Ovary (tissue), 9 donors: ENCODE results near the gene FRMD5. TPM values are rescaled to one million over a fixed set of nuclear protein-coding genes. Genes with fewer than 3 reads are reported as not detected.

ENCODE experiments used
- DNase-seq, 5 donors: peaks; one replicate each; pipeline ENCODE4 v3.0.0-alpha.2; 2019 to 2020
- H3K27ac ChIP-seq, 2 donors: fragments of 200-600 bp; one replicate each; pipeline versions ENCODE4 v1.5.1 to v1.8.0; 2019 to 2022
- H3K27me3 ChIP-seq: fragments of 200-600 bp; one replicate; pipeline ENCODE4 v1.8.0; 2022
- H3K36me3 ChIP-seq: fragments of 200-600 bp; sonication (generic); one replicate; pipeline ENCODE4 v1.5.1; 2019
- H3K4me1 ChIP-seq: one replicate; pipeline ENCODE4 v1.8.1; 2013; ENCODE audit warnings: mild to moderate bottlenecking, moderate library complexity; ENCODE audit not compliant: insufficient read depth
- H3K4me3 ChIP-seq: fragments of 200-600 bp; sonication (generic); one replicate; pipeline ENCODE4 v1.5.1; 2017
- H3K9me3 ChIP-seq, 2 donors: fragments of 200-600 bp in 1 of 2; sonication (generic) in 1 of 2; one replicate each; pipeline versions ENCODE4 v1.5.1 to v1.8.1; 2013 to 2019; ENCODE audit warnings: mild to moderate bottlenecking in 1 of 2, moderate library complexity in 1 of 2
- EP300 ChIP-seq: sonication (generic); formaldehyde crosslinking; IDR thresholded peaks from one replicate; pipeline ENCODE4 v1.6.1; 2017; ENCODE audit warnings: antibody characterized with exemption
- POLR2A ChIP-seq: fragments of 450-650 bp; IDR thresholded peaks from one replicate; pipeline ENCODE4 v1.6.1; 2017; ENCODE audit warnings: antibody characterized with exemption, mild to moderate bottlenecking, moderate library complexity
- WGBS, 3 donors: extraction: QIAGEN DNeasy Blood & Tissue Kit in 1 of 3; methylation state at CpG; one replicate each; pipeline versions ENCODE4 v1.1.5 to v1.1.7; 2013 to 2017; 5-methylcytosine and 5-hydroxymethylcytosine counted together
- intact Hi-C, 4 donors: fragments of 100-400 bp; cut with DNase I; formaldehyde crosslinking; loops; one replicate each; pipeline versions ENCODE4 v1.11.0 to v1.15.1; 2022 to 2023
- polyA plus RNA-seq, 2 donors: library from polyadenylated mRNA; stranded (reverse); fragments of 200-250 nt in 1 of 2; fragments of 350-450 nt in 1 of 2; fragmentation: Illumina TruSeq in 1 of 2; extraction: RNeasy Lipid Tissue Mini Kit (QIAGEN cat#74804) in 1 of 2; gene quantifications; one replicate each; pipeline ENCODE4 v1.2.3, GENCODE V29; 2013 to 2014
- total RNA-seq, 7 donors: library from RNA; depleted of rRNA in 2 of 7; stranded (reverse); fragments of >200 nt in 2 of 7; fragmentation: NEBNext Ultra II Directional in 3 of 7; extraction: Animal tissue kit (Norgen Biotek cat#: 25700) in 3 of 7; gene quantifications; one replicate each; pipeline versions ENCODE4 v1.1.0 to v1.2.4, GENCODE V29; 2016 to 2023
- TF ChIP-seq, protein P1 (sequence below), 3 donors: fragments of 450-650 bp in 2 of 3; fragments of 200-600 bp in 1 of 3; IDR thresholded peaks; one replicate each; pipeline versions ENCODE4 v1.5.1 to v1.8.0; 2016 to 2022; ENCODE audit warnings: antibody characterized with exemption in 3 of 3, mild to moderate bottlenecking in 1 of 3
- donor health status: DM: no; HTN: no; CAD: no; lungs with moderate emphysema.
- donor health status: DM: no; HTN: no; CAD: no.
- donor health status: Bipolar disorder and iron deficiency.
- donor health status: DM: yes; HTN: yes; CAD: no.
- donor health status: DM: no; HTN: no; CAD: no.
- donor health status: DM: yes; HTN: yes; CAD: no.

The FRMD5 gene
- total and polyA plus RNA-seq, 9 donors, result 0.12 to 2.2 (median 0.32) TPM

DNA sequence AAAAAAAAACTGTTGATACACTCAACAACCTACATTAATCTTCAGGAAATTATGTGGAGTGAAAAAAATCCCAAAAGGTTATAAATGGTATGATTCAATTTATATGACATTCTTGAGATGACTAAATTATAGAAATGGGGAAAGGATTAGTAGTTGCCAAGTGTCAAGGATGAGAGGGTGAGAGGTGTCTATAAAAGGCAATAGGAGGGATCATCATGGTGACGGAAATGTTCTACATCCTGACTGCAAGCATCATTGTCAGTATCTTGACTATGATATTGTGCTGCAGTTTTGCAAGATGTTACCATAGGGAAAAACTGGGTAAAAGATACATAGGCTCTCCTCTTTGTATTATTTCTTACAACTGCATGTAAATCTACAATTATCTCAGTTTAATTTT is 125.6 kb downstream of the FRMD5 start:
- no peak overlapping the region for H3K4me3 ChIP-seq
- H3K27ac ChIP-seq, result no peak overlapping the region
- WGBS, 3 donors, result 82 to 88% (median 87%) methylated on average over 1 of the region's 1 CpG
- no peaks in the 10 kb centered on the region for H3K4me1 ChIP-seq
- H3K9me3 ChIP-seq, result no peaks in the 10 kb centered on the region
- DNase-seq, result no peak
- TF ChIP-seq POLR2A, result no peak
- TF ChIP-seq EP300, result no peak
- TF ChIP-seq, protein P1, sequence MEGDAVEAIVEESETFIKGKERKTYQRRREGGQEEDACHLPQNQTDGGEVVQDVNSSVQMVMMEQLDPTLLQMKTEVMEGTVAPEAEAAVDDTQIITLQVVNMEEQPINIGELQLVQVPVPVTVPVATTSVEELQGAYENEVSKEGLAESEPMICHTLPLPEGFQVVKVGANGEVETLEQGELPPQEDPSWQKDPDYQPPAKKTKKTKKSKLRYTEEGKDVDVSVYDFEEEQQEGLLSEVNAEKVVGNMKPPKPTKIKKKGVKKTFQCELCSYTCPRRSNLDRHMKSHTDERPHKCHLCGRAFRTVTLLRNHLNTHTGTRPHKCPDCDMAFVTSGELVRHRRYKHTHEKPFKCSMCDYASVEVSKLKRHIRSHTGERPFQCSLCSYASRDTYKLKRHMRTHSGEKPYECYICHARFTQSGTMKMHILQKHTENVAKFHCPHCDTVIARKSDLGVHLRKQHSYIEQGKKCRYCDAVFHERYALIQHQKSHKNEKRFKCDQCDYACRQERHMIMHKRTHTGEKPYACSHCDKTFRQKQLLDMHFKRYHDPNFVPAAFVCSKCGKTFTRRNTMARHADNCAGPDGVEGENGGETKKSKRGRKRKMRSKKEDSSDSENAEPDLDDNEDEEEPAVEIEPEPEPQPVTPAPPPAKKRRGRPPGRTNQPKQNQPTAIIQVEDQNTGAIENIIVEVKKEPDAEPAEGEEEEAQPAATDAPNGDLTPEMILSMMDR (IDR thresholded peaks at IDR 0.05), result no peak
- H3K36me3 ChIP-seq, result no peaks in the 10 kb centered on the region
- intact Hi-C loops, result no loop called here
- no peaks in the 10 kb centered on the region for H3K27me3 ChIP-seq

DNA sequence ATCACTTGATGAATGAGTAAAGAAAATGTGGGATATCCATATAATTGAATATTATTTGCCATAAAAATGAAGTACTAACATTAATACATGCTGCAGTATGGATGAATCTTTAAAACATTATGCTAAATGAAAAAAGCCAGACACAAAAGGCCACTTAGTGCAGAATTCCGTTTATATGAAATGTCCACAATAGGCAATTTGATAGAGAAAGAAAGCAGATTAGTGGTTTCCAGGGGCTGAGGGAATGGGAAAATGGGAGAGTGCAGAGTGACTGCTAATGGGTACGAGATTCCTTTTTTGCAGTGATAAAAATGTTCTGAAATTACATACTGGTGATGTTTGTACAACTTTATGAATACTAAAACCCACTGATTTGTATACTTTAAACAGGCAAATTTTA is 126.7 kb downstream of the FRMD5 start:
- Histone ChIP-seq H3K9me3 (no peaks in the 10 kb centered on the region), H3K4me3 (no peak overlapping the region), H3K27ac (no peak overlapping the region), H3K4me1 (no peaks in the 10 kb centered on the region), H3K27me3 (no peaks in the 10 kb centered on the region), H3K36me3 (no peaks in the 10 kb centered on the region)
- TF ChIP-seq EP300, result no peak
- TF ChIP-seq, protein P1 (IDR thresholded peaks at IDR 0.05), result no peak
- no peak for TF ChIP-seq POLR2A
- 61 to 87% (median 73%) methylated on average over 2 of the region's 2 CpGs for WGBS, 3 donors
- no peak for DNase-seq
- intact Hi-C loops, result no loop called here

DNA sequence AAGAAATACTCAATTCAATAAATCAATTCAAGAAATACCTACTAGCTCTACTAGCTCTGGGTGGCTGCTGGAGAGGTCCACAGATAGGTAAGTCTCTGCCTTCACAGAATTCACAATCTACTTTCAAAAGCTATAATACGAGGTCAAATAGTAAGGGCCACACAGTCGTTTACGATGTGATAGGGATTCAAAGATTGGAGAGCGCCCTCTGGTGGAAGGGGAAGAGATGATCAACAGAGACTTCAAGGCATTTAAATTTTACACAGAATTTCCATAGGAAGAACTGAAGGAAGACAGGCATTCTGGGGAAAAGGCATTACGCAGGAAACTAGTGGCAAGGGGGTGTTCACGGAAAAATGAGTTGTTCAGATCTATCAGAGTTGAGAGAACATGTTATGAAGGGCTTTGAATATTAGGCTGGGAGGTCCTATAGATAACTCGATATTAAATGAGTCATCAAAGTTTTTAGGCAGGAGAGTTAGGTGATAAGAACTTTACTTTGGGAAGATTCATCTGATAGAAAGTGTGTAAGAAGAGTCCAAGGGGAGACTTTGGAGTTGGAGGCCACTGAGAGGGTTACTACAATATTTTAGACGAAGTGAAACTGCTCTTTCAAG is 128.8 kb downstream of the FRMD5 start:
- 38 to 43% (median 42%) methylated on average over 8 of the region's 8 CpGs for WGBS, 3 donors
- peak in 1 of 5 donors; percentile 20 for DNase-seq

DNA sequence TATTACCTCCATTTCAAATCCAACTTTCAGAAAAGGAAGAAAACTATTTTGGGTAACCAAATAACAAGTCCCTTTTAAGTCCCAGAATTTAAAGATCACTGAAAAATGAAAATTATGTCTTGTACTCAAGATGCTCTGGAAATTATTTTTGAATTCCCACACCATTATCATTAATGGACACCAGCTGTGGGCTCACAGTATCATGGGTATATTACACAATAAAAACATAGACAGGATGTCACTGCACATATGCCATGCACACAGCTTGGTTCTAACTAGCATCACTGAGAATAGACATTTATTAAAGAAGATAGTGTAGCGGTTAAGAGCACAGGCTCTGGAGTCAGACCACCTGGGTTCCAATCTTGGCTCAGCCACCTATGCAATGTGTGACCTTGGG is 130.4 kb downstream of the FRMD5 start:
- H3K27me3 ChIP-seq, result no peaks in the 10 kb centered on the region
- no peak overlapping the region for H3K4me3 ChIP-seq
- H3K27ac ChIP-seq, result no peak overlapping the region
- DNase-seq, result no peak
- TF ChIP-seq, protein P1 (IDR thresholded peaks at IDR 0.05), result no peak
- TF ChIP-seq POLR2A, result no peak
- no peak for TF ChIP-seq EP300
- no peaks in the 10 kb centered on the region for H3K4me1 ChIP-seq
- intact Hi-C loops, result no loop called here
- no peaks in the 10 kb centered on the region for H3K36me3 ChIP-seq
- whole genome bisulfite sequencing, 3 donors, result 52 to 74% (median 67%) methylated on average over 1 of the region's 1 CpG
- no peaks in the 10 kb centered on the region for H3K9me3 ChIP-seq

More for the DNA sequence above, 128.8 kb downstream of the FRMD5 start:
- intact Hi-C loops, result no loop called here
- no peak overlapping the region for H3K27ac ChIP-seq
- H3K4me1 ChIP-seq, result no peaks in the 10 kb centered on the region
- H3K27me3 ChIP-seq, result no peaks in the 10 kb centered on the region
- H3K36me3 ChIP-seq, result no peaks in the 10 kb centered on the region
- no peaks in the 10 kb centered on the region for H3K9me3 ChIP-seq
- no peak for TF ChIP-seq POLR2A
- TF ChIP-seq EP300, result no peak
- TF ChIP-seq, protein P1 (IDR thresholded peaks at IDR 0.05), result peak in 1 of 3 donors; percentile 14
- no peak overlapping the region for H3K4me3 ChIP-seq
